ENCODE results near the gene LANCL1.
A peak's percentile ranks its signal among the peaks of the same experiment; 100 is the strongest.

GRCh38 chr2:210503001-210503623, 26.6 kb upstream of the LANCL1 start:
- TF ChIP-seq CTCF (IDR thresholded peaks at IDR 0.05 in 2 of 3, conservative IDR thresholded peaks at IDR 0.05 in 1 of 3; ENCODE audit: borderline replicate concordance in 1 of 3, insufficient read depth in 1 of 3, low read depth in 2 of 3, low read length in 2 of 3), result peak; percentile 45 to 95 (median 89); a peak in 5 of 6 replicates
- no peak for TF ChIP-seq POLR2AphosphoS5 (IDR thresholded peaks at IDR 0.05; ENCODE audit: low read depth, low read length)
- no peak for TF ChIP-seq ATF3 (IDR thresholded peaks at IDR 0.05)
- TF ChIP-seq POLR2A (IDR thresholded peaks at IDR 0.05; ENCODE audit: borderline replicate concordance, extremely low read depth, insufficient read depth, insufficient read length), result no peak
- TF ChIP-seq EZH2 (IDR thresholded peaks at IDR 0.05), result no peak
- TF ChIP-seq CEBPB (IDR thresholded peaks at IDR 0.05; ENCODE audit: low read depth), result no peak
- peak; percentile 32; the same call in 1 of the 2 replicates for TF ChIP-seq RAD21 (IDR thresholded peaks at IDR 0.05; ENCODE audit: low read depth)
- no peak for TF ChIP-seq SP1 (IDR thresholded peaks at IDR 0.05; ENCODE audit: low read depth)
